Epithelial cell of proximal tubule (primary cell): Measurements from ENCODE around the gene ELFN1. TPM values are rescaled to one million over a fixed set of nuclear protein-coding genes. Genes with fewer than 3 reads are reported as not detected.

ENCODE experiments used
- DNase-seq: peaks from one replicate; pipeline ENCODE4 v3.0.0-alpha.2; 2011; ENCODE audit warnings: low read depth
- H3K4me3 ChIP-seq: 2 replicates; pipeline ENCODE4 v1.5.1; 2011; ENCODE audit warnings: low read depth, mild to moderate bottlenecking, low read length
- total RNA-seq: library from RNA; depleted of rRNA; stranded (reverse); fragments of >200 nt; gene quantifications from 2 replicates; pipeline ENCODE4 v1.2.3, GENCODE V29; 2015
- TF ChIP-seq, protein P1 (sequence below): conservative IDR thresholded peaks from 2 replicates; pipeline ENCODE4 v1.5.1; 2012; ENCODE audit warnings: low read depth, mild to moderate bottlenecking, low read length

ELFN1 gene
- total RNA-seq, 1 donor from 2014 or later: 0.23 TPM

DNA sequence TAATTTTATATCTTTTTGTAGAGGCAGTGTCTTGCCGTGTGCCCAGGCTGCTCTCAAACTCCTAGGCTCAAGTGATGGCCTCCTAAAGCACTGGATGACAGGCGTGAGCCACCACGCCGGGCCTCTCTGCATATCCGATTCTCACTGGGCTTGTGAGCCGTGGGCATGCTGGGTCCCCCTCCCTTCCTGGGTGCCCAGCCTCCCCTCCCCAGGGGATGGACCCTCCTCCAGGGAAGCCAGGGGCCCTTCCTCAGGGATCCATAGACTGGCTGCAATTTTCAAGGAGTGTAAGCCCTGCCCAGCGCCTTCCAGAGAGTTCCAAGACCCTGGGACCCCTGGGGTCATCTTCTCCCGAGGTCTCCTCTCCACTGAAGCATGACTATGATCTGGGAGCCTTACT, 23.7 kb upstream of the ELFN1 start:
- DNase-seq: no peak
- H3K4me3 ChIP-seq: no peak overlapping the region
- TF ChIP-seq, protein P1, sequence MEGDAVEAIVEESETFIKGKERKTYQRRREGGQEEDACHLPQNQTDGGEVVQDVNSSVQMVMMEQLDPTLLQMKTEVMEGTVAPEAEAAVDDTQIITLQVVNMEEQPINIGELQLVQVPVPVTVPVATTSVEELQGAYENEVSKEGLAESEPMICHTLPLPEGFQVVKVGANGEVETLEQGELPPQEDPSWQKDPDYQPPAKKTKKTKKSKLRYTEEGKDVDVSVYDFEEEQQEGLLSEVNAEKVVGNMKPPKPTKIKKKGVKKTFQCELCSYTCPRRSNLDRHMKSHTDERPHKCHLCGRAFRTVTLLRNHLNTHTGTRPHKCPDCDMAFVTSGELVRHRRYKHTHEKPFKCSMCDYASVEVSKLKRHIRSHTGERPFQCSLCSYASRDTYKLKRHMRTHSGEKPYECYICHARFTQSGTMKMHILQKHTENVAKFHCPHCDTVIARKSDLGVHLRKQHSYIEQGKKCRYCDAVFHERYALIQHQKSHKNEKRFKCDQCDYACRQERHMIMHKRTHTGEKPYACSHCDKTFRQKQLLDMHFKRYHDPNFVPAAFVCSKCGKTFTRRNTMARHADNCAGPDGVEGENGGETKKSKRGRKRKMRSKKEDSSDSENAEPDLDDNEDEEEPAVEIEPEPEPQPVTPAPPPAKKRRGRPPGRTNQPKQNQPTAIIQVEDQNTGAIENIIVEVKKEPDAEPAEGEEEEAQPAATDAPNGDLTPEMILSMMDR: no peak

DNA sequence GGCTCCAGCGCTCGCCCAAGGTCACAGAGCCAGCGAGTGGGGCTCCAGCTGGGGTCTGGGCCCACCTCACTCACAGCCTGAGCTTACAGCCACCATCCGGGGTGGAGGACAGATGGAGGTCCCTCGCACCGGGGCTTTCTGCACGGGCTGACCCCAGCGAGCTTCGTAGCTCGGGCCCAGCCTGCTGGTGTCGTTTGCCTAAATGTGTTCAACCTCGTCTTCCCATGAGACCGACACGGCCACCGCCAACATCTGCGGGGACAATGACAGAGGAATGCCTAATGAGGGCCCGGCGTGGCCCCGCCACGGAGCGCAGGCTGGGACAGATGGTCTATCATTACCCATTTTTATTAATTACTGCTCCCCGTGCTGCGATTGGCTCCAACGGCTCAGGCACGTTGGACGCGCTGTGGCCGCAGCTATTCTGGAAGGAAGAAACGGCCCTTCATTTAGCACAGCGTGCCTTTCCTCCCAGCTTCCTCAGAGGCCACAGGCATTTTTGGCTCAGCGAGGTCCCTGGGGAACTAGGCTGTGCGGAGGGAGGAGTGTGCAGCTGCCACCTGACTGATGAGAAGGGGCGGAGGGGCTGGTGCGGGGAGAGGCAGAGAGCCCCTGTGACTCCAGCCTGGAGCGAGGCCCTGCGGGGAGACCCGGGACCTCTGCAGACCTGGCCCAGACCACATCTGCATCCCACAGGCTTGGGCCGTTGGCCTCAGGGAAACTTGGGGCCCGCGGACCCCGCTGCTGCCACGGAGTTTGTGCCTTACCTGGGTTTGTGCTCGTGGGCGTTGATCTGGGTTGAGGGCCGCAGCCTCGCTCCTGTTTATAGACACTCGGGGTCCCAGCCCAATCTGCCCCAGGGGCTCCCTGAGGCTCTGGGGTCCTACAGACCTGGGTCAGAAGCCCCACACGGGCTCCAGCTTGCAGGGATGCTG, 22.9 kb upstream of the ELFN1 start:
- no peak overlapping the region for H3K4me3 ChIP-seq
- DNase-seq: no peak
- TF ChIP-seq, protein P1: no peak

DNA sequence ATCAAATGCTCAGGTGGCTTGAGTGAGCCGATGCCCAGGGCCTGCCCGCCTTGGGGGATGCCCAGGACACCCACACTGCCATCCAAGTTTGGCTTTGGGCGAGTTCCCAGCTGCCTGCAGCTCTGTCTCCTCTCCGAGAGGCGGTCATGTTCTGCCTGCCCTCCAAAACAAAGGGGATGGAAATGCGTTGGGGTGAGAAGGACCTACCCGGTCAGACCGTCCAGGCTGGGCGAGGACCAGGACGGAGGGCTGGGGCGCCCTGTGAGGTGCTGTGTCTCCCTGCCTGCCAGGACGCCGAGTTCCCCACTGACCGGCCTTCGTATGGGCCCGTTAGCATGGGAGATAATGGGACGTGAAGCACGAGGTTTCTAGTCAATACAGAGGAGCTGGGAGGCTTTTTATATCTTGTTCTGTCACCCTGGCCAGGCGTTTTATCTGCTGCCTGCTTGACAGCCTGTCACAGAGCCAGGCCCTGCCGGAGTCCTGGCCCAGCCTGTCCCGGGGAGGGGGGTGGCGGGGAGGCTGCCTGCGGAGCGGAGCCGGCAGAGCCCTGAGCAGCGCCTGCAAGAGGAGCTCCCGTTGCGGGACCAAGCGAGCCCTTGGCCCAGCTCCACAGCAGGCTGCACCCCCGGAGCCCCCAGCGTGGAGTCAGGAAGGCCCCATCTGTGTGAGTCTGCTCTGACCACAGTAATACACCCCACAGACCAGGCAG, 22.0 kb upstream of the ELFN1 start:
- no peak for DNase-seq
- TF ChIP-seq, protein P1: no peak
- no peak overlapping the region for H3K4me3 ChIP-seq

DNA sequence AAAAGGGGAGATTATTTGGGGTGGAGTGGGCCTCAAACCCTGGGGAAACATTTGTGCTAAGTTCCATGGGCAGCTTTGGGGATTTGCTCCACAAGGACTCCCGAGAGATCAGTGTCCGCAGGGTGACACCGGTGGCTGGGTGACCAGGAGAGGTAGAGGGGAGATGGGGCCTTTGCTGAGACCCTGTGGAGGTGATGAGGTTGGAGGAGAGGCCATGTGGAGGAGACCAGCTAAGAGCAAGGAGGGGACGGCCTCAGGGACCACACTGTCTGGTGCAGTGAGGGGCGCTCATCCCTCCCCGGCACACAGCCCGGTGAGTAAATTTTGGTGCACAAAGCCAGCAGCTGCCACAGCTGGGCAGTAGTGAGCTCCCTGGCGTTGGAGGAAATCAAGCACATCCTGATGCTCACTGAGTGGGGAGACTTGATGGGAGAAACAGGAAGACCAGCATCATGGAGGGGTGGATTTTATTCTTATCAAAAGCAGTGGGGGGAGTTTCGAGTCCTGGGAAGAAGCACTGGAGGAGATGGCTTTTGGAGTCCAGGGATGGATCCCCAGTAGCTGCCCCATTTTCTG, 20.2 kb upstream of the ELFN1 start:
- TF ChIP-seq, protein P1: no peak
- no peak for DNase-seq
- no peak overlapping the region for H3K4me3 ChIP-seq

DNA sequence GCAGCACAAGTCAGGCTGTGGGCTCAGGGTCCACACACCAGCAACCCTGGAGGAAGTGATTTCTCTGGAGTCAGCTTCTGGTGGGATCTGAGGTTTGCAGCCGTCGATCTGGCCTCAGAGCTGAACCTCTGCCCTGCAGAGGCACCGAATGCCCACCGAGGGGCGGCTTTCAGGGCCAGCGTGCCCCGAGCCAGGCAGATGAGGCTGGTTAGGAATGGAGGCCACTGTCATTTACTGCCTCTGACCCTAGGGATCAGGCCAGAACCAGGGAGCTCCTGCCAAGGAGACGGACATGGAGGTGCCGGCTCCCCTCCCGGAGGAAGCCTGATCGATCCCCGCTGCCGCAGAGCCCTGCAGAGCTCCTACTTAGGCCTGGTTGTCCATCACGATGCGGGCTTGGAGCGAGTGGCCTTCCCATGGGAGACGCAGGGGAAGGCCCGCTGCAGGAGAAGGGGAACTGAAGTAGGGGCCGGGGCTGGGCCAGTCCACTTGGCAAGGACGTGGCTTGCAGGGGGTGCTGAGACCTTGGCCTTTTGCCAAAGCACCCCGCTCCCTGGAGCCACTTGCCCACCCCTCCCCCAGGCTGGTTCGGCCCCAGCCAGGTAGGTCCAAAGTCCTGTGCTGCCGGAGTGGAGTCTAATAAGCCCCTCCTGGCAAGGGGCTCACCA, 19.6 kb upstream of the ELFN1 start:
- no peak overlapping the region for H3K4me3 ChIP-seq
- DNase-seq: no peak
- TF ChIP-seq, protein P1: no peak

DNA sequence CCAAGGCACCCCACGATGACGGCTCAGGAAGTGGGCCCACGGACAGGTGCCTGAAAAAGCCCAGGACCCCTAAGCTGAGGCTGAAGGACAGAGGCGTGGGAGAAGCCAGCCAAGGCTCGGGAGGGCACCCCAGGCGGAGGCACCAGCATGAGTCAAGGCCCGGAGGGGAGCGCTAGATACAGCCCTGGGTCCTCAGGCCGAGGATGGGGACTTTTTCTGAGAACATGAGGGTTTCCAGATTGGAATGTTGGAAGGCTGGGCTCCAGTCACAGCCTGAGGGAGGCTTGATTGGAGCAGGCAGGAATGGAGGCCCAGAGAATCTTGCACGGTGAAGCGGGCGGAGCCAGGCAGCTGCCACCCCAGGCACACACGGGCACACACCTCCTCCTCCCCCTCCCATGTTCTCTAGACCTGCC, 19.0 kb upstream of the ELFN1 start:
- H3K4me3 ChIP-seq: no peak overlapping the region
- no peak for DNase-seq
- TF ChIP-seq, protein P1: no peak
